ENCODE measurements around the gene ZNF683.

Gene ZNF683

GRCh38 chr1:26358411-26359384 is 13.9 kb downstream of the ZNF683 start:
- DNase-seq (ENCODE audit: low spot score) = no peak

- DNase-seq (ENCODE audit: low spot score) = no peak
Observed at GRCh38 chr1:26357121-26357602, 15.4 kb downstream of the ZNF683 start.

- no peak for DNase-seq (ENCODE audit: low spot score)
Observed at GRCh38 chr1:26356106-26356505, 16.4 kb downstream of the ZNF683 start.

GRCh38 chr1:26354972-26355371 is 17.6 kb downstream of the ZNF683 start:
- DNase-seq (ENCODE audit: low spot score) = no peak

- DNase-seq (ENCODE audit: low spot score) = no peak
Observed at GRCh38 chr1:26353976-26354820, 18.4 kb downstream of the ZNF683 start, which contains the start of gene CRYBG2. TSS of gene CRYBG2 (minus strand) at chr1:26354130. CDS start at chr1:26346657, 7,473 bp downstream.

- DNase-seq (ENCODE audit: low spot score) = no peak
Observed at GRCh38 chr1:26353210-26353859, 19.2 kb downstream of the ZNF683 start.

- DNase-seq (ENCODE audit: low spot score) = no peak
Observed at GRCh38 chr1:26352338-26352679, 20.2 kb downstream of the ZNF683 start.

GRCh38 chr1:26351590-26352337 is 20.8 kb downstream of the ZNF683 start:
- DNase-seq (ENCODE audit: low spot score) = no peak

GRCh38 chr1:26350701-26351589 is 21.6 kb downstream of the ZNF683 start:
- DNase-seq (ENCODE audit: low spot score) = no peak

GRCh38 chr1:26350343-26350700 is 22.2 kb downstream of the ZNF683 start:
- no peak for DNase-seq (ENCODE audit: low spot score)

- DNase-seq (ENCODE audit: low spot score) = no peak
Observed at GRCh38 chr1:26349877-26350244, 22.7 kb downstream of the ZNF683 start.

- no peak for DNase-seq (ENCODE audit: low spot score)
Observed at GRCh38 chr1:26349188-26349876, 23.2 kb downstream of the ZNF683 start.

- no peak for DNase-seq (ENCODE audit: low spot score)
Observed at GRCh38 chr1:26346274-26347033, 26.1 kb downstream of the ZNF683 start.

GRCh38 chr1:26345718-26346117 is 26.8 kb downstream of the ZNF683 start:
- DNase-seq (ENCODE audit: low spot score) = no peak

GRCh38 chr1:26344147-26344920 is 28.2 kb downstream of the ZNF683 start:
- DNase-seq (ENCODE audit: low spot score) = no peak

GRCh38 chr1:26340047-26340481 is 32.5 kb downstream of the ZNF683 start:
- DNase-seq (ENCODE audit: low spot score) = no peak

- DNase-seq (ENCODE audit: low spot score) = no peak
Observed at GRCh38 chr1:26338670-26339069, 33.9 kb downstream of the ZNF683 start.

GRCh38 chr1:26337625-26338024 is 34.9 kb downstream of the ZNF683 start:
- DNase-seq (ENCODE audit: low spot score) = no peak

All from hematopoietic multipotent progenitor cell treated with erythropoietin and hydrocortisone succinate and interleukin-3 and kit ligand, for 15 days (in vitro differentiated cells).